DMS53 treated with DMSO at 0.1 percent for 48 hours (cell line): ENCODE measurements around the gene SMIM8.
A peak's percentile ranks its signal among the peaks of the same experiment; 100 is the strongest.
"Not testable (repeated sequence)": the region's sequence is repeated elsewhere in the genome, so short reads cannot be mapped to it uniquely, and the experiment has no call there.

Source experiments
- DNase-seq: peaks from one replicate; lab custom pipeline; 2025; ENCODE audit not compliant: unreplicated experiment; lab: John Stamatoyannopoulos, UW

SMIM8 gene, protein sequence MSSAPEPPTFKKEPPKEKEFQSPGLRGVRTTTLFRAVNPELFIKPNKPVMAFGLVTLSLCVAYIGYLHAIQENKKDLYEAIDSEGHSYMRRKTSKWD

DNA sequence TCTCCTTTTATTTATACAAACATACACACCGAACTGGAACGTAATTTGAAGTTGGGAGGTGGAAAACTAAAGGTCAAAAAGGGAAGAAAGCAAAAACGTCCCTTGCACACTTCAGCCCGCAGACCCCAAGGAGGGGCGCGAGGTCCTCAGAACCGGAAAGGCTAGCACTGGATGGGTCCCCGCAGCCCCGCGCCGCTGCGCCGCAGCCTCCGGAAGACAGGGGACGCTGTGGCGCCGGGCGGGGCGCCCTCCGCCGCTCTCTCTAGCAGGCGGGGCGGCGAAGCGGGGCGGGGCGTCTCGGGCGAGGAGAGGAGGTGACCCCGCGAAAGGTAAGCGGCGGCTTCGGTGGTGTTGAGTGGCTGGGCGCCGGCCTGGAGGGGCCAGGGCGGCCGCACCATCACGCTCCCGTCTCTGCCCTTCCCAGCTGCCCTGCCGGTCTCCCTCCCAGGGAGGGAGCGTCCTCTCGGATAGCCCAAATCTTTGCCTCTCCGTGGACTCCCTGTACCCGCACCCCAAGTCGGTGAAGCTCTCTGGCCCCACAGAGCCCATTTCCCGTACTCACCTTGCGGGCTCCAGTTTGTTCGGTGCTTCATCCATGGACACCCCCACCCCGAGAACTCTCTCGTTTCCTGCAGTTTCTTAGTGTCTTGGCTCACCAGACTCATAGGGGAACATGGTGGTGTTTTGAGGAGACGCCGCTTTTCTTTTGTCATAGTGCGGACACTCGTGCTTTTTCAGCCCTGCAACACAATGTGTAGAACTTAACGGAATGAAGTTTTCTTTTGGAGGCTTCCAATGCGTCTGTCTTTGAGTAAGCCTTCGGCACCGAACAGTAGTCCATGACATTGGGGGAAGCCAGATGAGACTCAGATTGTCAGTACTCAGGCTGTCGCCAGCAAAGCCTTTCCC is at the start of gene SMIM8:
TSS of gene SMIM8 (plus strand) at position 285 of the 909 bp plus-strand sequence. CDS start 14,444 bp downstream, outside the sequence.
- peak; percentile 63 for DNase-seq

DNA sequence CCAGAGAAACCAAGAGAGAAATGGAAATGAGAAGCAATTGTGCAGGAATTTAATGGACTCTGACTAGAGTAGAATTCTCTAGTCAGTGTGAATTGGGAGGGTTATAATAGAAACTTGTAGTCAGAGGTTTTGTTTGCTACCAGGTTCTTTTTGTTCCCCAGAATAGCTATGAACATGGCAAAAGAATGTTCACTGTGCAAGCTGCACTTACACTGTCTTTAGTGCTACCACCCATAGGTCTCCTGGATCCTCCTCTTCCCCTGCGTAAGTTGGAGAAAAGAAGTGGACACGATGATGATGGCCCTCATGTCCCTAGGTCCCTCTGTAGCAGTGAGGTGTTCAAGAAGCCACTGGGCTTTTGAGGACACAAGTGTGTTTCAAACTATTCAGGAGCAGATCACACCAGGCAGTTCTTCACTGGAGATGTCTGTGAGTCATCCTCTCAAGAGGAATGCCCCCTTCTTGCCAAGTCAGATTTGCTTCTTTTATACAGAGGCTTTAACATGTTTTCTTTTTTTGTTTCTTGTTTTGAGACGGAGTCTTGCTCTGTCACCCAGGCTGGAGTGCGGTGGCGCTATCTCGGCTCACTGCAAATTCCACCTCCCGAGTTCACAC is 47.6 kb upstream of the SMIM8 start:
- DNase-seq = no peak

DNA sequence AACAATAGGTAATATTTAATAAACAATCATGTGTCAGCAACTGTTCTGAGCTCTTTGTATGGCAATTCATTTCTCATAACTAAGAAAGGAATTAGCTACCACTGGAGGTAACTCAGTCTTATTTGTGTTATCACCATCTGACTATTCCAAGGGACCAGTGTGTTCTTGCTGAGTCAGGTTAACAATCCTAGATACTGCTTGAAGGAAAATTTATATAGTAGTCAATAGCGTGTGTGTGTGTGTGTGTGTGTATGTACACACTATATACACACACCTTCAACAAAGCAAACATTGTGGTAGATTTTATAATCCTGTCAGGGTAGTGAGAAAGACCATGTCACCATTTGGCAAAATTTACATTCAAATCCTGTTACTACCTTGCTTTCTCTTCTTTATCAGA is 45.8 kb upstream of the SMIM8 start:
- DNase-seq = no peak

DNA sequence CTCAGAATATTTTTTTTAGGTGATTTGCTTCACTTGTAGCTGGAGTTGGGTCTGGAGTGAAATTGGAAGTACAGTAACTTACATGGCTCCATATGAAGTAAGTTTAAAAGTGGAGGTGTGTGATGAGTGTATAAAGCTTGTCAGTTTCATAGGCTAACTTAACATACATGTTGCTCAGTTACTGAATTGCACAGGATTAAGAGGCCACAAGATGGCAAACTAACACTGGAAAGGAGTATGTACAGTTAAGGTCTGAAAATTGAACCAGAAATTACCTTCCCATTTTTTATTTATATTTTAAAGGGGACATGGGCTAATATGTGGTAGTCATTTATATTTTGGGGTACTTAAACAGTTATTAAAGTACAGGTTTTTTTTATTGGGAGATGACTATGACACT is 45.3 kb upstream of the SMIM8 start:
- DNase-seq = peak; percentile 15

DNA sequence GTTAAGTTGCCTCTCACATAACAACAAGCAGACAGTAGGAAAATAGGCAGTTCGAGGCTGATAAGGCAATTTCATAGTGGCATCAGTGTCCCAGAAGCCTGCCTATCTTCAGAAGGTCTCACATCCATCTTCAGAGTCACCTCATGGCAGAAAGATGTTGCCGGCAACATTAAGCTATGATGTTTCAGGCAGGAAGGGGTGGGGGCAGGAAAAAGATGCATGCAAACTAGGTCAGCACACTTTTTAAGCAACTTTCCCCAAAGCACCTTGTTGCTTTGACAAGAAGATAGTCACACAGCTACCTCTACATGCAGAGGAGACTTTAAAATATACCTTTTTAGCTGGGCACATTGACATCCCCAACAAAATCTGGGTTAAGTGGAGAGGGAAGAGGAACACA is 43.2 kb upstream of the SMIM8 start:
- no peak for DNase-seq

DNA sequence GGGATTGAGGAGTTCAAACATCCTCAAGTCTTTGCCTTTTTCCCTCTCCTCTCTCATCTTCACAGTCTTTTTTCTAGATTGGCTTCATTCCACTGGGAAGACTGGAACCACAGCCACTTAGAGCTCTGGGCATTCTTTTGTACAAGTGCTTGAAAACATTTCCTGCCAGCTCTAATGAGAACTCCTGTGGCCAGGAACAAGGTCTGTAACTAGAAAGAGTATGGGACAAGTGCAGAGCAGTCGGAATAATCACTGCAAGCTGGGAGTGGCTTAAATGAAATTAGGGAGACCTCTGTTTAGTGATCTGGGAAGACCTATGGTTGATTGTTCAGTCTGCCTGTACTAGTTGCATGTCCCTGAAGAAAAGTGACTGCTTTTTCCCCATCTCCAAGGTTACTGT is 41.0 kb upstream of the SMIM8 start:
- DNase-seq = no peak

DNA sequence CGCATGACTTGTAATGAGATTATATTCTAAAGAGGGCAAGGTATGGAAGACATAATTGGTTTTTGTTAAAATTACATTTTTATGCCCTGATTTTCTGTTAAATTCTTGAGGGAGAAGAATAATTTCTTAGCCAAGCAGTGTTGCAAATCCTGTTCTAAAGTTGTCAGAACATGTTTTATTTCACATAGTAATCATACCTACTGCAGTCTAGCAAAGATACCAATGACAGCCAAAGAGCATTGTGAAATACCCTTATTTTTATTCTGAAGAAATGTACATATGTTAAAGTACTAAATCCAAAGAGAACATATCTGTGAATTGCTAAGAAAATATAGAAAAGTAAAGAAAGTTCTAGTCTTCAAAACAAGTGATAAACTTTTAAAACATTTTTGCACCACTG is 39.6 kb upstream of the SMIM8 start:
- no peak for DNase-seq

DNA sequence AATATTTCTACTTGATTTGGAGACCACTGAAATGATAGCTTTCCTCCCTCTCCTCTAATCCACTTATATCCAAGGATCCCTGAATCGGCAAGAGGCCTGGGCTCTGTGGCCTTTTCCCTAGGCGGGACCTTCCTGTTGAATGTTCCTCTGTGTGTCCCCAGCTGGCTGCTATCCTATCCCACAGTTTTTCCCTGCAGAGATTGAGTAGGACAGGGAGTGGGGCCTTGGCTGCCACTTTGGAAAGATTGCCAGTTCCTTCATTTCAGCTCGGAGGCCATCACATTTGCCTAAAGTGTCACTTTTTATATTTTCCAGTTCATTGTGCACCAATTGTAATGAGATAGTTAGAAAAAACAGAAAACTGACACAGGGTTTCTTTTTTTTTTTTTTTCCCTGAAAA is 38.9 kb upstream of the SMIM8 start:
- DNase-seq = no peak

DNA sequence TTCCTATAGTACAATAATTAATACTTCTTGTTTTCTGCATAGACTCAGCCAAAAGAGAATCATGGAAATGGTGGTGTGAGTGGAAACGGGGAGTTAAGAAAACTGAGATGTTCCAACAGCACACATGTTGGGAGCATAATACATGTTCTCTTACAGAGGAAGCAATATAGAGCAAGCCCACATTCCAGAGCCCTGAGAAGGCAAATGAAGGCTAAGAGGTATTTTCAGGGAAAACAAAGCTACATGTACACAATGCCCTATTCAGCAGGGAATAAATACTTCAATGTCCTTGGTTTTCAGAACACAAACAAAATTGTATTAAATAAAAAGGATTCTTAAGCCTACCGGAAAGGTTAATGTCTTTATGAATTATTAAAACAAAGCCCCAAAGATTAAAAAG is 35.1 kb upstream of the SMIM8 start:
- DNase-seq = no peak

DNA sequence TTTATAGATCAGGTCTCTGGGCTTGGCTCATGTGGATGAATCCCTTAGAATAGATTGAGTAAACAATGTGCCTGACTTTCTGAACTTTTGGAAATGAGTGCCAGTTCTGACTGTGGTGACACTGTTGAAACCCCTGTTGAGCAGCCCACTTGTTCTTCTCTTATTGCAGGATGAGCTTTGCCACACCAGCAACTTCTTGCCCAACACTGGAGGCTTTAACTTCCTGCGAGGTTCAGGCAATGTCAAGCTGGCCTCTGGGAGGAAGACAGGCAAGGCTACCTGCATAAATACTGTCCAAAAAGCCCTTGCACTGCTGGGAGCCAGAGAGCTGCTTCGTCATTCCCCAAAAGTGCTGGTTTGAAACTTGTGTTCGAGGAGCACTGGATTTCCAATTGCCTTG is 32.8 kb upstream of the SMIM8 start:
- DNase-seq = no peak

DNA sequence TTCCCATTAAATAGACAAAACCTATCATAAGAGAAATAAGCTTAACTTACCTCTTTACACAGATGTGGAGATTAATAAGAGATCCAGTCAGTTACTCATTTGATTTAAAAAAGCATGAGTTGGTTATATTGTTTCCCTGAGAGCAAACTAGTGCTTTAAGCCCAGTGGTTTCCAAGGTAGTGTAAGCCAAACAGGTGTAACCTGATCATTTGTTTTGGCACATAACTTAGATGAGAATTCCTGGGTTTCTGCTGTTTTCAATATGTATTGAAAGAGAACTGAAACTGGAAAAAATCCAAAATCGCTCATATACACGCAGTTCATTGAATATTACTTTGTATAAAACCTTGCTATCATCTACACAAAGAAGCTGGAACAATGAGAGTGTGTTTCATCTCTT is 30.5 kb upstream of the SMIM8 start:
- DNase-seq = no peak

DNA sequence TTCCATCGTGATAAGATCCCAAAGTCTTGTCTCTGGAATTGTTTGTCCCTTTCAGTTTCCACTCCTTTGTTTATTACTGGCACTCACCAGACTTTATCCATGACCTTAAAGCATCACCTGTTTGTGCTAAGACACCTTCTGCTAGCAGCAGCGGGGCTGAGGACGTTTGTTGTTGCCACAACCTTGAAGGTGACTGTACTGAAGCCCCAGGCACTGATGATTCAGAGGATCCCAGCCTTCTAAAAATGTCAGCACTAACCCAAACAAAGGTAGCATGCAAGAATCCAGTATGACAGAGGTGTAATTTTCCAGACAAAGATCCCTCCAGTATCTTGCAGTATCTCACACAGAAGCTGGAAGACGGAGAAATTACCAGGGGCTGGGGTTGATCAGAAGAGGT is 28.9 kb upstream of the SMIM8 start:
- DNase-seq = no peak

DNA sequence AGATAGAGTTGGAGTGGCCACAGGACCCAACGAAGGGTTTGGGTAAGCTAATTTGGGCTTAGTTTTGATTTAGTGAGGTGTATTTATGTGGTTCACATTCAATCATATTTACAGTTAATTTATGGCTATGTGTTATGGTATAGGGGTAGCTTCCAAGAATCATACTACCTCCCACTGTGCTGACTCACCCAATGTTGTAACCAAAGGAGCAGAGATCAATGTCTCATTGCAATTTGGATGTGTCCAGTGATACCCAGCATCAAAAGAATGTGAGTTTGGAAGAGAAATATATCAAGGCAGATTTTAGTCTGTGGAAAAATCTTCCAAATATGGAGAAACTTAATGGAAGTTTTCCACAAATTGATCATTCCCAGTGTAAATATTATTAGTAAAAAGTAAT is 25.3 kb upstream of the SMIM8 start:
- DNase-seq = no peak

DNA sequence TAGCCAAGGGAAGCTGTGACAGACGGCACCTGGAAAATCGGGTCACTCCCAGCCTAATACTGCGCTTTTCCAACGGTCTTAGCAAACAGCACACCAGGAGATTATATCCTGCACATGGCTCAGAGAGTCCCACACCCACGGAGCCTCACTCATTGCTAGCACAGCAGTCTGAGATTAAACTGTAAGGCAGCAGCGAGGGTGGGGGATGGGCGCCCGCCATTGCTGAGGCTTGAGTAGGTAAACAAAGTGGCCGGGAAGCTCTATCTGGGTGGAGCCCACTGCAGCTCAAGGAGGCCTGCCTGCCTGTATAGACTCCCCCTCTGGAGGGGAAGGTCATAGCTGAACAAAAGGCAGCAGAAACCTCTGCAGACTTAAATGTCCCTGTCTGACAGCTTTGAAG is 21.1 kb upstream of the SMIM8 start:
- DNase-seq = not testable (repeated sequence)

DNA sequence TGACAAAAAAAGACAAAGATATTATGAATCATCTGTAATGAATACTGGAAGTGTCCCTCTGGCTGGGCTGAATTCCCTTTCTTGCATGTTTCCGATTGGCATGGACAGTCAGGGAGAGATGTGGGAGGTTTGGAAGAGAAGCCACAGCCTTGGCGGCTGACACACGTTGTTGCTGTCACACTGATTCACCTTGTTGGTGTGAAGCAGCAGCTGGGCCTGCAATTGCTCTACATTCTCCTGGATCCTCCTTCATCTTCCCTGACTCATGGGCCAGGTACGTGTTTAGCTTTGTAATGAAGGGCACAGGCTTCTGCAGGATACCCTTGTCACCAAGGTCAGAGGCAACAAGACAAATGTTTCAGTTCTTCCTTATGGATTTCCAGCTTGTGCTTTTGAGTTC is 13.4 kb upstream of the SMIM8 start:
- DNase-seq = no peak

DNA sequence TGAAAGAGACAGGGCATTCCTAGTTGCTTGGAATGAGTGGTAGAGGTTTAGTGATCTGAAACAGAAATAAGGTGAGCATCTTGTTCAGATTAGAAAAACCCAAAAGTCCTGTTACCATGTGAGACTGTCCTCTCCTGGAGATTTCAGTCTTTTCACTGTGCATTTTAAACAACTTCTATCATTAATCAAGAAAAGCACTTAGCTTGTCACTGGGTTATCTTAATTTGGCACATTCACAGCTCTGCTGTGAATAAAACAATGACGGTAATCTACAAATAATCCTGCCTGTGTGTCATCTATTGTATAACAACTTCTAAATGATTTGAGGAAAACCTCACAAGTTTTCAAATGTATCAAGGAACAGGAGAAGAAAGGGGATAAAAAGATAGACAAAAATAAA is 9.5 kb upstream of the SMIM8 start:
- no peak for DNase-seq

DNA sequence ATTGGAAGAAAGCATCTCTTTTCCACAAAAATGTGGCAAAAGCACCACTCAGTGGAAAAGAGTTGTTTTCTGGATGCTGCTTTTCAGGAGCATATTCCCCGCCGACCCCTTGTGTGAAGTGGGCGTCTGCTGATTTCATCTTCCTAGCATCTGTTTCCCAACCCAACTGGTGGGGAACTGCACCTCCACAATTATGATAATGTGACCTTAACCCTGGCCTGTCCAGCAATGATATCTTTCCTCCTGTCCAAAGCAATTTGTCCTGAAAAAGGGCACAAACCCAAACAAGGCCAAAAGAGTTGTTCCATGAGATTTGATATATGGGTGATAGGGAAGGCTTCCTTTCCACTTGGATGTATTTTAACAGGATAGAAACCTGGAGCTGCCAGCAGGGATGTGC is 7.3 kb upstream of the SMIM8 start:
- DNase-seq = no peak

DNA sequence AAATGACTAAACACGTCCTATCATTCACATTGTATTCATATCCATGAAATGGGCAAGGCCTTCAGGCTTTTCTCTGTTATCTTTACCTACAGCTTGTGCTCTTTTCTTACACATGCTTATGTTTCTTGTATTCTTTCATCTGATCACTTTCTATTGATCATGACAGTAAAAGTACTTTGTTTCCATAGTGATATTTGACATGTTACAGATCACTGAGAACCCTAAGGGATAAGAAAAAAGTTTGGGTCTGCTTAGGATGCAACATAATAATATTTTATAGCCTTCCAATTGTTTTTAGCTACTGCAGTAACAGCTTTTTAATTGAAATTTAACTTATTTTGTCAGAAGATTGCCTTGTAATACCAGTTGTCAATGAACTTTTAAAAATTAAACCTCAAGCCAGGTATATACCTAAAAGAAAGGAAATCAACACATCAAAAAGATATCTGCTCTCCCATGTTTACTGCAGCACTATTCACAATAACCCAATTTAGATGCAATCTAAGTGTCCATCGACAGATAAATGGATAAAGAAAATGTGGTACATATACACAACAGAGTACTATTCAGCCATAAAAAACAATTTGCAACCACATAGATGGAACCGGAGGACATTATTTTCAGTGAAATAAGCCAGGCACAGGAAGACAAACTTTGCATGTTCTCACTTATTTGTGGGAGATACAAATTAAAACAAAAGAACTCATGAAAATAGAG is 3.0 kb upstream of the SMIM8 start:
- DNase-seq = no peak

DNA sequence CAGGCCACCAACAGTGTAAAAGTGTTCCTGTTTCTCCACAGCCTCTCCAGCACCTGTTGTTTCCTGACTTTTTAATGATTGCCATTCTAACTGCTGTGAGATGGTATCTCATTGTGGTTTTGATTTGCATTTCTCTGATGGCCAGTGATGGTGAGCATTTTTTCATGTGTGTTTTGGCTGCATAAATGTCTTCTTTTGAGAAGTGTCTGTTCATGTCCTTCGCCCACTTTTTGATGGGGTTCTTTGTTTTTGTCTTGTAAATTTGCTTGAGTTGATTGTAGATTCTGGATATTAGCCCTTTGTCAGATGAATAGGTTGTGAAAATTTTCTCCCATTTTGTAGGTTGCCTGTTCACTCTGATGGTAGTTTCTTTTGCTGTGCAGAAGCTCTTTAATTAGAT is 1.5 kb downstream of the SMIM8 start:
- DNase-seq = not testable (repeated sequence)

DNA sequence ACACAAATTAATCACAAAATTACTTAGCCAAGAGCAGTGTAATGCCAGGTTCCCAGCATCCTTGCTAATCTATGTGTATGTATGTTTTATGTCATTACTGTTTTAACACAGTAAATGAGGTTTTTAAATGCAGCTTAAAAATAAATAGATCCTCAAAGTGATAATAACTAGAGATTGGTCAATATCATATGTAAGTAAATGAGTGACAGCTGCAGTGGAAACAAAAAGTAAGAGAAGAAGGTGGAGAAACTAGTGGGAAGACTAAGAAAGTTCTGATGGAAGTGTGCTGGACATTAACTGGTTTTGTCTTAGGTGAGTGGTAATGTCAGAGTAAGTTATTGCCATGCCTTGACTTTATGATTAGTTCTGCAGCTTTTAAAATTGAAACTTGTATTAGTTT is 8.6 kb downstream of the SMIM8 start:
- DNase-seq = no peak

DNA sequence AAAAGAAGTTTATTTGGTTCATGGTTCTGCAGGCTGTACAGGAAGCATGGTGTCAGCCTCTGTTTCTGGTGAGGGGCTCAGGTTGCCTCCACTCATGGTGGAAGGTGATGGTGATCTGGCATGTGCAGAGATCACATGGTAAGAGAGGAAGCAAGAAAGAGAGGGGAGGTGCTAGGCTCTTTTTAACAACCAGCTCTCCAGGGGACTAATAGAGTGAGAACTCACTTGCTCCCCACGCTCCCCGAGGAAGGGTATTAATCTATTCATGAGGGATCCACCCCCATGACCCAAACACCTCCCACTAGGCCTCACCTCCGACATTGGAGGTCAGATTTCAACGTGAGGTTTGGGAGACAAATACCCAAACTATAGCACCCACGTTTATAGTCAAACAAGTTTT is 10.6 kb downstream of the SMIM8 start:
- no peak for DNase-seq
